PC-3 (cell line): Measurements from ENCODE around the gene PITPNM3.

Source experiments
- CTCF ChIP-seq: fragments of 300-600 bp; sonication (generic); conservative IDR thresholded peaks from 2 replicates; pipeline ENCODE4 v1.5.1; 2017; ENCODE audit warnings: antibody characterized with exemption, low read depth, mild to moderate bottlenecking, low read length
- EZH2 ChIP-seq: fragments of 300-600 bp; sonication (generic); IDR thresholded peaks from one replicate; pipeline ENCODE4 v1.6.1; 2017; ENCODE audit warnings: antibody characterized with exemption, mild to moderate bottlenecking, low read length; ENCODE audit not compliant: unreplicated experiment

- no peak for TF ChIP-seq CTCF
- TF ChIP-seq EZH2: no peak
These were observed 86.1 kb downstream of the PITPNM3 start for GRCh38 chr17:6470146-6470718.
